ENCODE results near the gene NYAP1. TPM values are rescaled to one million over a fixed set of nuclear protein-coding genes. Genes with fewer than 3 reads are reported as not detected.
"Not testable (repeated sequence)": the region's sequence is repeated elsewhere in the genome, so short reads cannot be mapped to it uniquely, and the experiment has no call there.

Gene NYAP1
- total RNA-seq, 2 experiments from 2014 or later, result 0.13 to 0.15 TPM

GRCh38 chr7:100491192-100491578 lies 7.5 kb downstream of the NYAP1 start:
- POLR2A ChIA-PET, result no interaction called here
- CTCF ChIA-PET, result interaction anchor here (0.6 to 1.2 kb wide), 2 partner anchors 8 to 252 kb away, joined by 3 to 4 read pairs; no protein-coding TSS in a partner anchor

GRCh38 chr7:100492738-100493475 lies 9.2 kb downstream of the NYAP1 start:
- POLR2A ChIA-PET, result interaction anchor here (0.6 kb wide), 1 partner anchor 13 kb away, joined by 3 read pairs; no protein-coding TSS in a partner anchor
- CTCF ChIA-PET, result interaction anchor here (0.7 to 2.2 kb wide), 10 partner anchors 10 to 360 kb away, joined by 3 to 8 read pairs (median 3); partner anchors contain the start of genes NYAP1, POP7 and SLC12A9

- POLR2A ChIA-PET, result interaction anchor here (0.6 to 1.0 kb wide), 2 partner anchors 10 to 12 kb away, joined by 3 read pairs; partner anchors contain the start of gene NYAP1
- CTCF ChIA-PET, result interaction anchor here (0.9 to 2.2 kb wide), 10 partner anchors 11 to 212 kb away, joined by 3 to 8 read pairs (median 3); partner anchors contain the start of genes NYAP1 and POP7
Observed at GRCh38 chr7:100493476-100494264, 9.9 kb downstream of the NYAP1 start.

- CTCF ChIA-PET, result interaction anchor here (0.8 kb wide), 1 partner anchor 21 kb away, joined by 3 read pairs; no protein-coding TSS in a partner anchor
- POLR2A ChIA-PET, result no interaction called here
Observed at GRCh38 chr7:100496509-100496908, 12.8 kb downstream of the NYAP1 start.

- POLR2A ChIA-PET, result not testable (repeated sequence)
- CTCF ChIA-PET, result interaction anchor here (1.0 kb wide), 1 partner anchor 32 kb away, joined by 4 read pairs; no protein-coding TSS in a partner anchor
Observed at GRCh38 chr7:100500743-100501142, 17.0 kb downstream of the NYAP1 start.

GRCh38 chr7:100504031-100504430 lies 20.3 kb downstream of the NYAP1 start:
- CTCF ChIA-PET, result interaction anchor here (0.6 kb wide), 1 partner anchor 105 kb away, joined by 3 read pairs; no protein-coding TSS in a partner anchor
- POLR2A ChIA-PET, result not testable (repeated sequence)

GRCh38 chr7:100504887-100505611 lies 21.3 kb downstream of the NYAP1 start:
- ChIA-PET CTCF (interaction anchor here (1.0 kb wide), 1 partner anchor 22 kb away, joined by 3 read pairs; no protein-coding TSS in a partner anchor), POLR2A (interaction anchor here (0.6 kb wide), 1 partner anchor 12 kb away, joined by 3 read pairs; no protein-coding TSS in a partner anchor)

GRCh38 chr7:100506356-100506923 lies 22.7 kb downstream of the NYAP1 start:
- ChIA-PET POLR2A (no interaction called here), CTCF (interaction anchor here (0.7 to 1.0 kb wide), 4 partner anchors 15 to 323 kb away, joined by 3 to 4 read pairs (median 4); no protein-coding TSS in a partner anchor)

GRCh38 chr7:100509231-100509630 lies 25.5 kb downstream of the NYAP1 start:
- CTCF ChIA-PET, result interaction anchor here (1.4 kb wide), 1 partner anchor 56 kb away, joined by 4 read pairs; no protein-coding TSS in a partner anchor
- POLR2A ChIA-PET, result no interaction called here

- ChIA-PET CTCF (no interaction called here), POLR2A (interaction anchor here (0.7 kb wide), 1 partner anchor 93 kb away, joined by 9 read pairs; no protein-coding TSS in a partner anchor)
Observed at GRCh38 chr7:100510437-100511239, 26.9 kb downstream of the NYAP1 start.

- CTCF ChIA-PET, result interaction anchor here (0.5 kb wide), 1 partner anchor 364 kb away, joined by 4 read pairs; no protein-coding TSS in a partner anchor
- POLR2A ChIA-PET, result interaction anchor here (0.7 kb wide), 1 partner anchor 43 kb away, joined by 5 read pairs; no protein-coding TSS in a partner anchor
Observed at GRCh38 chr7:100513212-100513810, 29.6 kb downstream of the NYAP1 start.

- ChIA-PET CTCF (interaction anchor here (1.6 kb wide), 1 partner anchor 50 kb away, joined by 12 read pairs; no protein-coding TSS in a partner anchor), POLR2A (interaction anchor here (0.7 kb wide), 1 partner anchor 32 kb away, joined by 4 read pairs; no protein-coding TSS in a partner anchor)
Observed at GRCh38 chr7:100515072-100515532, 31.4 kb downstream of the NYAP1 start.

- ChIA-PET POLR2A (interaction anchor here (0.7 kb wide), 1 partner anchor 22 kb away, joined by 3 read pairs; no protein-coding TSS in a partner anchor), CTCF (interaction anchor here (1.1 to 1.8 kb wide), 6 partner anchors 23 to 49 kb away, joined by 3 to 15 read pairs (median 4); no protein-coding TSS in a partner anchor)
Observed at GRCh38 chr7:100516135-100516812, 32.5 kb downstream of the NYAP1 start.

- ChIA-PET CTCF (interaction anchor here (0.6 to 1.8 kb wide), 7 partner anchors 18 to 47 kb away, joined by 3 to 15 read pairs (median 3); partner anchors contain the start of gene AGFG2), POLR2A (no interaction called here)
Observed at GRCh38 chr7:100517305-100517704, 33.6 kb downstream of the NYAP1 start.

GRCh38 chr7:100519580-100519979 lies 35.9 kb downstream of the NYAP1 start:
- POLR2A ChIA-PET, result interaction anchor here (0.7 kb wide), 1 partner anchor 92 kb away, joined by 3 read pairs; no protein-coding TSS in a partner anchor
- CTCF ChIA-PET, result interaction anchor here (0.9 kb wide), 1 partner anchor 39 kb away, joined by 3 read pairs; no protein-coding TSS in a partner anchor

- POLR2A ChIA-PET, result interaction anchor here (0.7 kb wide), 1 partner anchor 92 kb away, joined by 3 read pairs; no protein-coding TSS in a partner anchor
- CTCF ChIA-PET, result interaction anchor here (0.9 to 1.1 kb wide), 2 partner anchors 37 to 39 kb away, joined by 3 read pairs; no protein-coding TSS in a partner anchor
Observed at GRCh38 chr7:100520138-100520537, 36.4 kb downstream of the NYAP1 start.
